Panc1 (cell line): ENCODE data around the gene ARHGEF37.

Experiments
- POLR2AphosphoS5 ChIP-seq: IDR thresholded peaks from 2 replicates; pipeline ENCODE4 v1.6.1; 2012; ENCODE audit warnings: mild to moderate bottlenecking, low read depth, low read length, moderate library complexity
- SIN3A ChIP-seq: IDR thresholded peaks from 2 replicates; pipeline ENCODE4 v1.6.1; 2012; ENCODE audit warnings: low read depth, mild to moderate bottlenecking, low read length, moderate library complexity, borderline replicate concordance; ENCODE audit not compliant: insufficient read depth
- TCF7L2 ChIP-seq: IDR thresholded peaks from 2 replicates; pipeline ENCODE4 v1.6.1; 2011; ENCODE audit warnings: mild to moderate bottlenecking, low read depth, low read length, inconsistent platforms
- TF ChIP-seq, protein P1 (sequence below): fragments of 450-650 bp; IDR thresholded peaks from 2 replicates; pipeline ENCODE4 v1.5.1; 2017; ENCODE audit warnings: mild to moderate bottlenecking
- TF ChIP-seq, protein P2 (sequence below), 2 experiments: IDR thresholded peaks; 2 replicates each; pipeline ENCODE4 v1.6.1; 2011 to 2012; ENCODE audit warnings: low read depth in 2 of 2, control low read depth in 1 of 2, low read length in 1 of 2, mild to moderate bottlenecking in 1 of 2, moderate library complexity in 1 of 2; ENCODE audit not compliant: insufficient read depth in 1 of 2

DNA sequence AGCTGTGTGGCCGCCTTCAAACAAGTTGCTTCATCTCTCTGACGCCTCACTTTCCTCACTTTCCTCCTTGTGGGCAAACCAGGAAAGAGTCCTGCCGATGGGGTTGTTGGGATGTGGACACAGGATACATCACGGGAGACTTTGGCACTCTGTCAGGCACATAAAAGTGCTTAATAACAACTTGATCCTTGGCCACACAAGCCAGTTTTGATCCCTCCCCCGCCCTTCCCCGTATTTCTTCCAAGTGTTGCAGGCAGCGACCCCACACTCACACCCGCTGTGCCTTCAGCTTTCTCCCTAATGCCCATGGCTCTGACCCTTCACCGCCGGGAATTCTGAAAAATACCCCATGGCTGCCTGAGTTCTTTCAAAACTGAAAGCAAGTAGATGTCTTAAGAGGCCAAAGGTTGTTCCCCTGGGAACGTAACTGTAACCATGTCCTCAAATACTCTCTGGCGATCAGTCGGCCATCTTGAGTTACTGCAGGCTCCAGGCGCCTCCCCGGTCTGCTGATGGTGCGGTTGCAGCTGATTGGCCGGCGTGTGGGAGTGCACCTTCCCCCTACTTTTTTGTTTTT, 59.8 kb downstream of the ARHGEF37 start:
- TF ChIP-seq, protein P1, sequence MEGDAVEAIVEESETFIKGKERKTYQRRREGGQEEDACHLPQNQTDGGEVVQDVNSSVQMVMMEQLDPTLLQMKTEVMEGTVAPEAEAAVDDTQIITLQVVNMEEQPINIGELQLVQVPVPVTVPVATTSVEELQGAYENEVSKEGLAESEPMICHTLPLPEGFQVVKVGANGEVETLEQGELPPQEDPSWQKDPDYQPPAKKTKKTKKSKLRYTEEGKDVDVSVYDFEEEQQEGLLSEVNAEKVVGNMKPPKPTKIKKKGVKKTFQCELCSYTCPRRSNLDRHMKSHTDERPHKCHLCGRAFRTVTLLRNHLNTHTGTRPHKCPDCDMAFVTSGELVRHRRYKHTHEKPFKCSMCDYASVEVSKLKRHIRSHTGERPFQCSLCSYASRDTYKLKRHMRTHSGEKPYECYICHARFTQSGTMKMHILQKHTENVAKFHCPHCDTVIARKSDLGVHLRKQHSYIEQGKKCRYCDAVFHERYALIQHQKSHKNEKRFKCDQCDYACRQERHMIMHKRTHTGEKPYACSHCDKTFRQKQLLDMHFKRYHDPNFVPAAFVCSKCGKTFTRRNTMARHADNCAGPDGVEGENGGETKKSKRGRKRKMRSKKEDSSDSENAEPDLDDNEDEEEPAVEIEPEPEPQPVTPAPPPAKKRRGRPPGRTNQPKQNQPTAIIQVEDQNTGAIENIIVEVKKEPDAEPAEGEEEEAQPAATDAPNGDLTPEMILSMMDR, result no peak
- TF ChIP-seq, protein P2, sequence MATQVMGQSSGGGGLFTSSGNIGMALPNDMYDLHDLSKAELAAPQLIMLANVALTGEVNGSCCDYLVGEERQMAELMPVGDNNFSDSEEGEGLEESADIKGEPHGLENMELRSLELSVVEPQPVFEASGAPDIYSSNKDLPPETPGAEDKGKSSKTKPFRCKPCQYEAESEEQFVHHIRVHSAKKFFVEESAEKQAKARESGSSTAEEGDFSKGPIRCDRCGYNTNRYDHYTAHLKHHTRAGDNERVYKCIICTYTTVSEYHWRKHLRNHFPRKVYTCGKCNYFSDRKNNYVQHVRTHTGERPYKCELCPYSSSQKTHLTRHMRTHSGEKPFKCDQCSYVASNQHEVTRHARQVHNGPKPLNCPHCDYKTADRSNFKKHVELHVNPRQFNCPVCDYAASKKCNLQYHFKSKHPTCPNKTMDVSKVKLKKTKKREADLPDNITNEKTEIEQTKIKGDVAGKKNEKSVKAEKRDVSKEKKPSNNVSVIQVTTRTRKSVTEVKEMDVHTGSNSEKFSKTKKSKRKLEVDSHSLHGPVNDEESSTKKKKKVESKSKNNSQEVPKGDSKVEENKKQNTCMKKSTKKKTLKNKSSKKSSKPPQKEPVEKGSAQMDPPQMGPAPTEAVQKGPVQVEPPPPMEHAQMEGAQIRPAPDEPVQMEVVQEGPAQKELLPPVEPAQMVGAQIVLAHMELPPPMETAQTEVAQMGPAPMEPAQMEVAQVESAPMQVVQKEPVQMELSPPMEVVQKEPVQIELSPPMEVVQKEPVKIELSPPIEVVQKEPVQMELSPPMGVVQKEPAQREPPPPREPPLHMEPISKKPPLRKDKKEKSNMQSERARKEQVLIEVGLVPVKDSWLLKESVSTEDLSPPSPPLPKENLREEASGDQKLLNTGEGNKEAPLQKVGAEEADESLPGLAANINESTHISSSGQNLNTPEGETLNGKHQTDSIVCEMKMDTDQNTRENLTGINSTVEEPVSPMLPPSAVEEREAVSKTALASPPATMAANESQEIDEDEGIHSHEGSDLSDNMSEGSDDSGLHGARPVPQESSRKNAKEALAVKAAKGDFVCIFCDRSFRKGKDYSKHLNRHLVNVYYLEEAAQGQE (IDR thresholded peaks at IDR 0.05; ENCODE audit: insufficient read depth in 1 of 2, low read depth in 2 of 2, low read length in 1 of 2), result no peak
- no peak for TF ChIP-seq POLR2AphosphoS5
- TF ChIP-seq SIN3A, result no peak
- no peak for TF ChIP-seq TCF7L2
